Kidney epithelial cell (primary cell): ENCODE measurements around the gene KIF9. TPM values are rescaled to one million over a fixed set of nuclear protein-coding genes. Genes with fewer than 3 reads are reported as not detected.
"Not testable (repeated sequence)": the region's sequence is repeated elsewhere in the genome, so short reads cannot be mapped to it uniquely, and the experiment has no call there.

Experiments used
- DNase-seq: peaks from one replicate; pipeline ENCODE4 v3.0.0-alpha.2; 2010; ENCODE audit warnings: low read depth
- H3K27me3 ChIP-seq: 2 replicates; pipeline ENCODE4 v1.6.0; 2011; ENCODE audit warnings: low read length; ENCODE audit not compliant: control insufficient read depth, insufficient read depth
- H3K36me3 ChIP-seq: 2 replicates; pipeline ENCODE4 v1.5.1; 2011; ENCODE audit warnings: low read length; ENCODE audit not compliant: control insufficient read depth, insufficient read depth
- H3K4me3 ChIP-seq: 2 replicates; pipeline ENCODE4 v1.5.1; 2011; ENCODE audit warnings: low read depth, mild to moderate bottlenecking, control low read depth, low read length
- CTCF ChIP-seq: IDR thresholded peaks from 2 replicates; pipeline ENCODE4 v1.5.1; 2011; ENCODE audit warnings: mild to moderate bottlenecking, moderate library complexity, low read length, control low read depth, inconsistent platforms; ENCODE audit not compliant: insufficient read depth, poor library complexity, severe bottlenecking
- total RNA-seq: library from RNA; depleted of rRNA; stranded (reverse); fragments of >200 nt; gene quantifications from 2 replicates; pipeline ENCODE4 v1.2.3, GENCODE V29; 2015

The KIF9 gene
- total RNA-seq, 1 donor from 2014 or later, result 14.5 TPM

GRCh38 chr3:47260605-47261004 lies 22.0 kb downstream of the KIF9 start:
- TF ChIP-seq CTCF, result no peak
- DNase-seq, result no peak
- no peaks in the 10 kb centered on the region for H3K27me3 ChIP-seq
- no peaks in the 10 kb centered on the region for H3K36me3 ChIP-seq
- no peak overlapping the region for H3K4me3 ChIP-seq

- no peak for TF ChIP-seq CTCF
- Histone ChIP-seq H3K4me3 (no peak overlapping the region), H3K36me3 (no peaks in the 10 kb centered on the region), H3K27me3 (no peaks in the 10 kb centered on the region)
- no peak for DNase-seq
These were observed 23.5 kb downstream of the KIF9 start for GRCh38 chr3:47259114-47259513.

GRCh38 chr3:47256331-47256730 lies 26.3 kb downstream of the KIF9 start:
- H3K27me3 ChIP-seq, H3K4me3 ChIP-seq, DNase-seq, H3K36me3 ChIP-seq: not testable (repeated sequence)

GRCh38 chr3:47251689-47252088 lies 30.9 kb downstream of the KIF9 start:
- Histone ChIP-seq H3K27me3 (no peaks in the 10 kb centered on the region), H3K36me3 (no peaks in the 10 kb centered on the region), H3K4me3 (no peak overlapping the region)
- no peak for DNase-seq
- TF ChIP-seq CTCF, result no peak

DNA sequence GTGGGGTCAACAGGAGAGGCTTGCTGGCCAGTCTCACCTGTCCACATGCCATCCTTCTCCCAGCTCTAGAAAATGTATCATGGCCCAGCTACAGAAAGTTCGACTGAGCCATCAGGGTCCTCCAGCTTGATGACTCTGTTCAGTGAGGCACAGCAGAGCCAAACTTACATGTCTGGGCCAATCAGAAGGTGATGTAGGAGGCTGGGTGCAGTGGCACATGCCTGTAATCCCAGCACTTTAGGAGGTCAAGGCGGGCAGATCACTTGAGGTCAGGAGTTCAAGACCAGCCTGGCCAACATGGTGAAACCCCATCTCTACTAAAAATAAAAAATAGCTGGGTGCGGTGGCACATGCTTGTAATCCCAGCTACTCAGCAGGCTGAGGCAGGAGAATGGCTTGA lies 31.5 kb downstream of the KIF9 start:
- not testable (repeated sequence) for H3K36me3 ChIP-seq, DNase-seq, H3K4me3 ChIP-seq, H3K27me3 ChIP-seq

DNA sequence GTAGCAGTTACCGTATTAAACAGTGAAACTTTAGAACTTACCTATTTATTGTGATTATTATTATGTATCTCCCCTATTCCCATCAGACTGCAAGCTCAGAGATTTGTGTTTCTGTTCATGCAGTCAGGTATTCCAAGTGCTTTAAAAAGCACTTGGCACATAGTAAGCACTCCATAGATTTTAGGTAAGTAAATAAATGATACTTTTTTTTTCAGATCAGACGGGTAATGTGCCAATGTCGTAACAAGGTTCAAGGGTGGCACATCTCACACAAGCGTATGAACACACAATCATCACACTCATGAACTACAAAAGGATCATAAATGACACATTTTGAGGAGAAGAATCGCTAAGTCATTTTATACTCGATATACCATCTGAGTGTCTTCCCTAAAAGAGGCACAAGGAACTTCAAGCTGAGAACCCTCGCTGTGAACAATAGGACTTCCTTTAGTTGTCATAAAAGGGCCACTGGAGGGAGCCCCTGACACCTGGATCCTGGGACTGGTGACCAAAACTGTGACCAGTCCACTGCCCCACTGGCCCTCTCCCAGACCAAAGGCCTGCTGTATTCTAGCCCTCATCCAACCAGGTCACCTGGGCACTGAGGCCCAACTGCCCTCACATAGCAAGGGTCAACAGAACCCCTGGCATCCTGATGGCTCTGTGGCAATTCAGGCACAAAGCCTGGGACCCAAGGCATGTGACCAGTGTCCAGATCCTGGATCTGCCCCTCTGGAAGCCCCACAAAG lies 32.1 kb downstream of the KIF9 start:
- no peaks in the 10 kb centered on the region for H3K36me3 ChIP-seq
- no peaks in the 10 kb centered on the region for H3K27me3 ChIP-seq
- DNase-seq, result no peak
- no peak overlapping the region for H3K4me3 ChIP-seq
- TF ChIP-seq CTCF, result peak; percentile 44
